ENCODE results near the gene MST1R. TPM values are rescaled to one million over a fixed set of nuclear protein-coding genes. Genes with fewer than 3 reads are reported as not detected.

Gene MST1R
- total RNA-seq, 1 donor: 0.81 TPM

DNA sequence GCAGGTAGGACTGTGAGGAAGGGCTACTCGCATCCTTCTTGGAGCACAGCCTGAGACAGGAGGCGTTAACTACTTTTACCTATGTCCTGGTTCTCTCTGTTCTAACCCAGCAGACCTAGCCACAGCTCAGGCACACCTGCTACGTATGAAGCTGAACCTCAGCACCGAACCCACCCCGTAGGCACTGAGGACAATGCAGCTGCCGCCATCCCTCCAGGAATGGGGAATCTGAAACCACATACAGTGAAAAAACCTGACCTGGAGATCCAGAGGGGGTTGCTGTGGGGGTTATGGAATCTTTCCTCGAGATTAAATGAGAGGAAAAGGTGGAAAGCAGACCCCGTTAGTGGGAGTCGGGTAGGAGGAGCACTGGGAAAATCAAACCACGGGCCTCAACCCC is 14.4 kb downstream of the MST1R start:
- no peak overlapping the region for H3K4me3 ChIP-seq (ENCODE audit: low read depth, low read length)
- TF ChIP-seq, protein P1, sequence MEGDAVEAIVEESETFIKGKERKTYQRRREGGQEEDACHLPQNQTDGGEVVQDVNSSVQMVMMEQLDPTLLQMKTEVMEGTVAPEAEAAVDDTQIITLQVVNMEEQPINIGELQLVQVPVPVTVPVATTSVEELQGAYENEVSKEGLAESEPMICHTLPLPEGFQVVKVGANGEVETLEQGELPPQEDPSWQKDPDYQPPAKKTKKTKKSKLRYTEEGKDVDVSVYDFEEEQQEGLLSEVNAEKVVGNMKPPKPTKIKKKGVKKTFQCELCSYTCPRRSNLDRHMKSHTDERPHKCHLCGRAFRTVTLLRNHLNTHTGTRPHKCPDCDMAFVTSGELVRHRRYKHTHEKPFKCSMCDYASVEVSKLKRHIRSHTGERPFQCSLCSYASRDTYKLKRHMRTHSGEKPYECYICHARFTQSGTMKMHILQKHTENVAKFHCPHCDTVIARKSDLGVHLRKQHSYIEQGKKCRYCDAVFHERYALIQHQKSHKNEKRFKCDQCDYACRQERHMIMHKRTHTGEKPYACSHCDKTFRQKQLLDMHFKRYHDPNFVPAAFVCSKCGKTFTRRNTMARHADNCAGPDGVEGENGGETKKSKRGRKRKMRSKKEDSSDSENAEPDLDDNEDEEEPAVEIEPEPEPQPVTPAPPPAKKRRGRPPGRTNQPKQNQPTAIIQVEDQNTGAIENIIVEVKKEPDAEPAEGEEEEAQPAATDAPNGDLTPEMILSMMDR (IDR thresholded peaks at IDR 0.05; ENCODE audit: insufficient read depth, low read length): no peak
- DNase-seq (ENCODE audit: low read depth): no peak

DNA sequence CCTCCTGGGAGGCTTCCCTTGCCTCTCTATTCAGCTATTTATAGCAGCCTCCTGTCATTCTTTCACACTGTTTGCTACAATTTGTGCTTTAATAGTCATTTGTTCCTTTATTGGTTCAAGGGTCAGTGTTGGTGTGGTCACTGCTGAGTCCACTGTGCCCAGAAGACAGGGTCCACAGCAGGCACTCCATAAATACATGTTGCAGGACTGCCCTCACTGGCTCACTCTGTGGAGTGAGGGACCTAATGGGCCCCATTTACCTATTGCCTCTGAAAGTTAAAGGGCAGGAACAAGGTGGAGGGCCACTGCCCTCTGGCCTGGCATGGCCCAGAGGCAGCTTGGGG is 16.8 kb downstream of the MST1R start:
- no peak for DNase-seq (ENCODE audit: low read depth)
- H3K4me3 ChIP-seq (ENCODE audit: low read depth, low read length): no peak overlapping the region
- TF ChIP-seq, protein P1 (IDR thresholded peaks at IDR 0.05; ENCODE audit: insufficient read depth, low read length): no peak

DNA sequence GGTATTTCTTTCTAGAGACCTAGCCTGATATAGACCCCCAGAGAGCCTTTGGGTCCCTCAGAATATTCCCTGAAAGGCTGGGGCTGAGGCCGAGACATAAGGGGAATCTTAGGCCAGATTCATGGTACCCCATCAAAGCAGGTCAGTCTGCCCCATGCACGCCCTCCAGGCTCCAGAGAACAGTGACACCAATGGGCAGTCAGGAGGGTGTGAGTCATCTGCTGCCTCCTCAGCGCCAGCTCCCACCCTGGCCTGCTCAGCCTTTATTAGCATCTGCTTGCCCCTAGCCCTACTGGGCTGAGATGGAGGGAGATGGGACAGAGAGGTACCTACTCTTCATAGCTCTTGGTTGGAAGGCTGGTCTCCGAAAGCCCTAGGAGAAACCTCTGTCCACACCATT is 19.7 kb downstream of the MST1R start:
- no peak for DNase-seq (ENCODE audit: low read depth)
- TF ChIP-seq, protein P1 (IDR thresholded peaks at IDR 0.05; ENCODE audit: insufficient read depth, low read length): no peak
- H3K4me3 ChIP-seq (ENCODE audit: low read depth, low read length): no peak overlapping the region

DNA sequence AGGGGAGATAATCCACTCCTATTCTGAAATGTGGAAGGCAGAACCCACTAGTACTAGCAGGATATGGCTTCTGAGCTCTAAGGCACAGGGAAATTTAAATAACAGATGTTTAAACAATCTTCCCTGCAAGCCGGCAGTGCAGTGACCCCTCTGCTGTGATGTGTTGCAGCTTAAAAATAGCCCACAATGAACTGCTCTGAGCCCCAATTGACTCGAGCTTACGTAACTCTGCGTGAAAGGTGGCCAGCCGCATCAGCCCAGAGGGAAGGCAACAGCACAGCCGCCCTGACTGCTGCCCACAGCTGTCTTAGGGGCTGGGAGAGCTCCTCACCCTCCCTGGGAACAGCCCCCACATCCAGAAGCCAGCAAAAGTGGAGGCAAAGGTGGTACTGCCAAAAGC is 21.5 kb downstream of the MST1R start:
- peak; percentile 34 for DNase-seq (ENCODE audit: low read depth)
- TF ChIP-seq, protein P1 (IDR thresholded peaks at IDR 0.05; ENCODE audit: insufficient read depth, low read length): no peak
- H3K4me3 ChIP-seq (ENCODE audit: low read depth, low read length): no peak overlapping the region

DNA sequence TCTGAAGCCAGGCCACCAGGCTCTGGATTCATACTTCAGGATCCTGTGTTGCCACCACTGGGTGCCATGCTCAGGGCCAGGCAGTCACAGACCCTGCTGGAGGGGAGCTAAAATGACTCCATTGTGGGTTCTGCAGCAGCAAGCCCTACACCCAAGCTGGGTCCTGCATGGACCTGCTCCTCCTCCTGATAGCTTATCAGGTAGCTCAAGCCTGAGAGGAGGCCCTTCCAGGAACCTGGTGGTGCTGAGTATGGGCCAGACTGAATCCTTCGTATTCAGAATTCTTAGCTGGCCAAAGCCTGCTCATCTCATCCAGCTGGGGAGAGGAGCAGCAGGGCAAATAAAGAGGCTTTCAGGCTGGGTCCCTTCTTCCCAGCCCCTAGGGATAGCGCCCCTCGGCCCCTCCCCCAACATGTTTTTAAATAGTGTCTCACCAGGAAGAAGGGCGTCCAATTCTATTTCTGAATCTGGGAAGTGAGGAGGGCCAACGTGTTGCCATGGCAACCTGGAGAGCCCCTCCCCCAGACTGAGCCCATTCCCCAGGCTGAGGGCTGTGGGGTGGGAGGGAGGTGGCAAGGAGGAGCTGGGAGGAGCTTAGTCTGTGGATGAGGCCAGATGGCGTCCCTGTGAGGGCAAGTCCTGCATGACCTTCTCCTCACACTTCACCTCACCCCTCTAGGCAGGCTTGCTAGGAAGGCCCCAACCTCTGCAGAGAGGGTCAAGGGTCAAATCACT is 22.9 kb downstream of the MST1R start:
- DNase-seq (ENCODE audit: low read depth): no peak
- no peak overlapping the region for H3K4me3 ChIP-seq (ENCODE audit: low read depth, low read length)
- TF ChIP-seq, protein P1 (IDR thresholded peaks at IDR 0.05; ENCODE audit: insufficient read depth, low read length): no peak

DNA sequence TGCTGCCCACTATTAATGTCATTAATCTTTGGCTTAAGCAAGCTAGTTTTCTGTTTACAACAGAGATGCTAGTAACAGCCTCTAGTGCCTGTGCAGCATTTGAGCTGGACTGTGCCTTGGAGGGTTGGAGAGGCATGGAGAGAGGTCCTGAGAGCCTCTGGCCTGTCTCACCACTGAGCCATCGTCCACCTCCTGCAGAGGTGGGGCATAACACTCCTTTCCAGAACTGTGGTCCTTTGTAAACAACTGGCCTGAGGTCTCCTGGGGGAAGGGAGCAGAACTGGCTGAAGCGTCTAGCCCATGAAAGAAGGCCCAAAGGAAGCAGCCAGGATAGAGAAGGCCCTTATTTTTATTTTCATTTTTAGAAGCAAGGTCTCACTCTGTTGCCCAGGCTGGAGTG is 24.0 kb downstream of the MST1R start:
- H3K4me3 ChIP-seq (ENCODE audit: low read depth, low read length): no peak overlapping the region
- TF ChIP-seq, protein P1 (IDR thresholded peaks at IDR 0.05; ENCODE audit: insufficient read depth, low read length): no peak
- no peak for DNase-seq (ENCODE audit: low read depth)

DNA sequence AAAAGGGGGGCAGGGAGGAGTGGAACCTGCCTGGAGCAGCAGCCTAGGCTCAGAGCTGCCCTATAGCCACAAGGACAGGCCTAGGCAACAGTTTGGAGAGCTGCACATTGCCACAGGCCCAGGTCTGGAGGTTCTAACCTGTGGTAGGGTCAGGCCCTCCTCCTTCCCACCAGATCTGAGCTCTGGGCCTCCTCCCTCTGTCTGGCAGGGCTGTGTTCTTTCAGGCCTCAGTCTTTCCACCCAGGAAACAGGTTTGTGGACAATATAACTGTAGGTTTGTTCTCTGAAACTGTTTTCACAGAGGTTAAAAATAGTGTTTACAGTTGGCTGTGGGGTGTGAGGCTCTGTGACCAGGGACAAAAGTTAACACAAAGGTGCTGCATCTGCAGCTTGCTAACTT is 25.0 kb downstream of the MST1R start:
- no peak overlapping the region for H3K4me3 ChIP-seq (ENCODE audit: low read depth, low read length)
- no peak for DNase-seq (ENCODE audit: low read depth)
- TF ChIP-seq, protein P1 (IDR thresholded peaks at IDR 0.05; ENCODE audit: insufficient read depth, low read length): no peak
